HTR-8/SVneo (cell line): Measurements from ENCODE around the gene TACR1.
"Not testable (repeated sequence)": the region's sequence is repeated elsewhere in the genome, so short reads cannot be mapped to it uniquely, and the experiment has no call there.

Experiments used
- DNase-seq: peaks from one replicate; pipeline ENCODE4 v3.0.0; 2011; ENCODE audit warnings: low spot score, mixed read lengths; ENCODE audit not compliant: insufficient read length
- FAIRE-seq: peaks from 2 replicates; lab custom pipeline; 2011; peaks lifted over from hg19 to GRCh38; lab: Jason Lieb, UNC

The TACR1 gene

GRCh38 chr2:75155115-75155514 is 44.2 kb downstream of the TACR1 start:
- FAIRE-seq = no peak
- DNase-seq = no peak

DNA sequence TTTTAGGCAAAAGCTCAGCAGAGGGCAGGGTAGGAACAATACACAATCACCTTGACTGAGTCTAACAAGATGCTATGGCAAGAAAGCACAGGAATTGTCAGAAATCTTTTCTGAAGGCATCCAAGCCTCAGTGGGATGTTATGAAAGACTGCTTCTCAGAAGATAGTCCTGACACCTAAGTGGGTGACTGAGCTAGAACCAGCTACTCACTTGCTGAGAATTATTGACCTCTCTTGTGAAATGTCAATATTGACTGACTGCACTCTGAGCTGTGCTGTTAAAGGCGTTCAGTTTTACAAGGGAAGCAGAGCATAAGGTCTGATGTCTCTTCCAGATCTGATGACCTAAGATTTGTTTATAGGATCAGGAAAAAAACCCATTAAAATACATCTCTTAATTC is 46.1 kb downstream of the TACR1 start:
- DNase-seq (no peak), FAIRE-seq (no peak)

GRCh38 chr2:75152243-75152642 is 47.1 kb downstream of the TACR1 start:
- FAIRE-seq, DNase-seq: not testable (repeated sequence)

GRCh38 chr2:75147884-75148283 is 51.4 kb downstream of the TACR1 start:
- FAIRE-seq, DNase-seq: not testable (repeated sequence)

- FAIRE-seq (no peak), DNase-seq (no peak)
Observed at GRCh38 chr2:75146606-75147332, 52.6 kb downstream of the TACR1 start.

DNA sequence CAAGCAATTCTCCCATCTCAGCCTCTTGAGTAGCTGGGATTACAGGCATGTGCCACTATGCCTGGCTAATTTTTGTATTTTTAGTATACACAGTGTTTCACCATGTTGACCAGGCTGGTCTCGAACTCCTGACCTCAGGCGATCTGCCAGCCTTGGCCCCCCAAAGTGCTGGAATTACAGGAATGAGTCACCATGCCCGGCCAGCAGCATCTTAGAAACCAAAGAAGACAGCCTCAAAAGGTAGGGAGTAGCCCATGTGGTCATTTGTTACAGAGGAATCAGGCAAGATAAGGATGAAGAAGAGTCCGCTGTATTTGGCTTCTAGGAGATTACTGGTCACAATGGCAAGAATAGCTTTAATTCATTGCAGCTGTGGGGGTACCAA is 53.1 kb downstream of the TACR1 start:
- not testable (repeated sequence) for FAIRE-seq, DNase-seq

- DNase-seq = no peak
- no peak for FAIRE-seq
Observed at GRCh38 chr2:75142081-75142480, 57.2 kb downstream of the TACR1 start.

DNA sequence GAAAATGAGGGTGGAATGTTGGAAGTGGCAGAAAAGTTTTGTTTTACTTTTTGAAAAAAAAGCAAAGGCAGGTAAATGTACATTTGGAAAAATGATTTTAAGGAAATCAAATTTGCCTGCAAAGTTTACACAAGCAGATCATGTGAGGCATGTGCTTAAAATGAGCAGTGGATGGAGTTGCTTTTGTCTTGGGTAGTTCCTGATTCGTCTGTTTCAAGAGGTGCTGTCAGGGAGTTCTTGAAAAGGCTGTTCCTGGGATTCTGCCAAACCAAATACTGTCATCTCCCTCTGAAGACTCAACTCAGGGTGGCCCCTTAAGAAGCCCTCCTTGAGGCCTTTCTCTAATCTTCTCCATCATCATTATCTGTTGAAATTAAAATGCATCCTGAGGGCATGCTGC is 59.0 kb downstream of the TACR1 start:
- FAIRE-seq (no peak), DNase-seq (no peak)

GRCh38 chr2:75139171-75139570 is 60.1 kb downstream of the TACR1 start:
- DNase-seq (no peak), FAIRE-seq (peak; percentile 20)

DNA sequence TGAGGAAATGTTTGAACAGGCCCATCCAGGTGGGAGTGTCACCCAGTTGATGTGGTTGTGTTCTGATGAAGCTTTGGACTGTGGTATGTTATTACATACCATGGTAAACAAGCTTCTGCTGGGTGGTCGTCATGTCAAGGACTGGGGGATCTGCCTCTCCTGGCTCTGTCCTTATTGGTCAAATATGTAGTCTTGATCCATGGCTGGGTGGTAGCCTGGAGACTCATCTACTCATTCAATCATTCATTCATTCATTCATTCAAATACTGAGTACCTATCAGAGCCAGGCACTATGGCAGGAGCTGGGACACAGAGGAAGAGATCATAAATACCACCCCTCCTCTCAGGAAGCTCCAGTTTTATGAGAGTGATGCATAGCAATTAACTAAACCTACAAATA is 60.8 kb downstream of the TACR1 start:
- FAIRE-seq = no peak

GRCh38 chr2:75135776-75136400 is 63.4 kb downstream of the TACR1 start:
- DNase-seq = no peak
- no peak for FAIRE-seq

More for the DNA sequence above, 60.8 kb downstream of the TACR1 start:
- DNase-seq = no peak

GRCh38 chr2:75134860-75135259 is 64.5 kb downstream of the TACR1 start:
- FAIRE-seq (no peak), DNase-seq (no peak)

- FAIRE-seq (no peak), DNase-seq (no peak)
Observed at GRCh38 chr2:75133621-75134570, 65.4 kb downstream of the TACR1 start.

GRCh38 chr2:75130171-75130570 is 69.1 kb downstream of the TACR1 start:
- DNase-seq (no peak), FAIRE-seq (no peak)

- DNase-seq (no peak), FAIRE-seq (no peak)
Observed at GRCh38 chr2:75123876-75124275, 75.4 kb downstream of the TACR1 start.

GRCh38 chr2:75113231-75113869 is 86.0 kb downstream of the TACR1 start:
- no peak for DNase-seq
- FAIRE-seq = no peak

DNA sequence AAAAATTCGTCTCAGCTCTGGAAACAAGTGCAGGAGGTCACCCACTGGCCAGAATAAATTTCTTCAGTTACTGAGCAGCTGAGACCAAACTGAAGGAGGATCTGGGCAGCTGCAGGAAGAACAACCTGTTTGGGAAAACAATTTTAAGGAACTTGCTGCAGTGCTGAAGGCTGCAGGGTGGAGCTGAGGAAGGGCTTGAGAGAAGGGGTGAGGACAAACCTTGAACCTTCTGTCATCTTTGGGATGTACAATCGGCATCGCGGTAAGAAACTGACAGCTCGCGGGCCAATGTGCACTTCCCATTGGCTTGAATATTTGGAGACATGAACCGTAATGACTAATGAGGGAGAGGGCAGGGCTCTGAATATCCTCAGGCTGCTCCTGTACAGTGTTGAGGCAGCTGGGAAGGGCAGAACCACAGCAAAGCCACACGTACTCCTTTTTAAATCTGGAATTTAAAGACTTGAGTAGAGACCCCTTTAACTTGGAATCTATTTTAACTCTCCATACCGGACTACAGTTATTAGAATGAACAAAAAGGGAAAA is 90.3 kb downstream of the TACR1 start:
- FAIRE-seq = no peak
- DNase-seq = no peak

GRCh38 chr2:75102011-75102410 is 97.3 kb downstream of the TACR1 start:
- FAIRE-seq = no peak
- DNase-seq = no peak

DNA sequence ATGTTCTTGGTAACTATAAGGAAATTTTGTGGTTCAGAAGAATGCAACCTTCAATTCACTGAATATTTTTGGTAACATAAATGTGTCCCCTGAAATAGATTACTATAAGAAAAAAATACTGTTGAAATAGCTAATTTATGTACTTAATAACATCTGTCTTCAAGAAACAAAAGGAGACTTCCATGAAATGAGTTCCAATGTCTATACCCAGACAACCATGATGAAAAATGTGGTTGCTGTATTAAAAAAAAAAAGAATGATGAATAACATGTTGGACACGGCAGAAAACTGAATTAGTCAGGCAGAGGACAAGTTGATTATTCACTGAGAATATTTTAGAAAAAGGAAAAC is 98.5 kb downstream of the TACR1 start:
- FAIRE-seq (no peak), DNase-seq (no peak)
